Mucosa of rectum (tissue), 2 donors: ENCODE results near the gene ZNF511.

Source experiments
- H3K27ac ChIP-seq, 2 donors: one replicate each; pipeline ENCODE4 v1.7.0; 2013; ENCODE audit warnings: inconsistent platforms in 2 of 2, low read depth in 2 of 2, low read length in 2 of 2
- H3K27me3 ChIP-seq, 2 donors: one replicate each; pipeline ENCODE4 v1.7.0; 2013; ENCODE audit warnings: low read length in 2 of 2; ENCODE audit not compliant: control insufficient read depth in 2 of 2, insufficient read depth in 2 of 2
- H3K36me3 ChIP-seq, 2 donors: one replicate each; pipeline ENCODE4 v1.7.0; 2013; ENCODE audit warnings: low read length in 2 of 2; ENCODE audit not compliant: control insufficient read depth in 2 of 2, insufficient read depth in 2 of 2
- H3K4me1 ChIP-seq, 2 donors: one replicate each; pipeline ENCODE4 v1.7.0; 2013; ENCODE audit warnings: low read length in 2 of 2, mild to moderate bottlenecking in 1 of 2; ENCODE audit not compliant: control insufficient read depth in 2 of 2, insufficient read depth in 2 of 2
- H3K4me3 ChIP-seq, 2 donors: one replicate each; pipeline ENCODE4 v1.7.0; 2013; ENCODE audit warnings: low read length in 2 of 2
- H3K9ac ChIP-seq, 2 donors: one replicate each; pipeline ENCODE4 v1.7.0; 2013; ENCODE audit warnings: low read length in 2 of 2, low read depth in 1 of 2, mild to moderate bottlenecking in 1 of 2
- H3K9me3 ChIP-seq, 2 donors: one replicate each; pipeline ENCODE4 v1.7.0; 2013; ENCODE audit warnings: low read length in 2 of 2; ENCODE audit not compliant: control insufficient read depth in 2 of 2
- donor health status: healthy.
- donor health status: Normal muscosa, but diverticular disease.

Gene ZNF511

DNA sequence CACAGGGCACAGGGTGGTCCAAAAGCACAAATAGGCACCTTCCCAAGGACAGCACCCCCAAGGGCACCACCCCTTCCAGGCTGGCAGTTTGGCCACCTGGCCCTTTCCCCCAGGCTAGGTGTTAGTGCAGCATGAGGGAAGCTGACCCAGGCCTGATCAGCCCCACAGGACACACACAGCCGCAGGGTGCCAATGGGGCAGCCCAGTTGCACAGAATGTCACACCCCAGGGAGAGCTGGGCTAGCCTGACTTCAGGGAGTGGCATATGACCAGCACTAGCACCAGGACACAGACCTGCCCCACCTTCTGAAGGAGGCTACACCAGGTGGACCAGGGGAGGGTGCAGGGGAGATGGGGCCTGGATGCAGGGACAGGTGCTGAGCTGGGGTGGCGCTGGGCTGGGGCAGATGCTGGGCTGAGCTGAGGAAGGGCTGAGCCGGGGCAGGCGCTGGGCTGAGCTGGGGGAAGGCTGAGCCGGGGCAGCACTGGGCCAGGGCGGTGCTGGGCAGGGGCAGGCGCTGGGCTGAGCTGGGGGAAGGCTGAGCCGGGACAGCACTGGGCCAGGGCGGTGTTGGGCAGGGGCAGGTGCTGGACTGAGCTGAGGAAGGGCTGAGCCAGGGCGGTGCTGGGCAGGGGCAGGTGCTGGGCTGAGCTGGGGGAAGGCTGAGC lies 28.2 kb upstream of the ZNF511 start:
- H3K4me3 ChIP-seq = no peak overlapping the region
- H3K9ac ChIP-seq = no peak overlapping the region
- peaks cover 3 to 9% of the 10 kb centered on the region in 2 donors for H3K4me1 ChIP-seq
- H3K27ac ChIP-seq = no peak overlapping the region
- no peaks in the 10 kb centered on the region for H3K9me3 ChIP-seq
- peaks cover 47 to 50% of the 10 kb centered on the region in 2 donors for H3K36me3 ChIP-seq
- H3K27me3 ChIP-seq = peaks cover 0 to 2% of the 10 kb centered on the region in 2 donors

DNA sequence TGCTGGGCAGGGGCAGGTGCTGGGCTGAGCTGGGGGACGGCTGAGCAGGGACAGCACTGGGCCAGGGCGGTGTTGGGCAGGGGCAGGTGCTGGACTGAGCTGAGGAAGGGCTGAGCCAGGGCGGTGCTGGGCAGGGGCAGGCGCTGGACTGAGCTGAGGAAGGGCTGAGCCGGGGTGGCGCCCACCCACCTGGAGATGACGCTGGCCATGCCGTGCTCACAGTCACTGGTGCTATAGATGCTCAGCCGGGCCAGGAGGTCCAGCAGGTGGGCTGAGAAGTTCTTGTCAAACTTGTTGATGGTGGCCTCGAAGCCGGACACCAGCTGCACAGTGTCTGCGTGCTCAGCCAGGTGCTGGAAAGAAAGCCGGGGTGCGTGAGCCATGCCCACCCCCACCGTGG lies 27.6 kb upstream of the ZNF511 start:
- Histone ChIP-seq H3K9me3 (no peaks in the 10 kb centered on the region), H3K4me1 (peaks cover 3 to 9% of the 10 kb centered on the region in 2 donors), H3K27ac (no peak overlapping the region), H3K4me3 (no peak overlapping the region), H3K36me3 (peaks cover 52 to 55% of the 10 kb centered on the region in 2 donors), H3K27me3 (no peaks in the 10 kb centered on the region), H3K9ac (no peak overlapping the region)

DNA sequence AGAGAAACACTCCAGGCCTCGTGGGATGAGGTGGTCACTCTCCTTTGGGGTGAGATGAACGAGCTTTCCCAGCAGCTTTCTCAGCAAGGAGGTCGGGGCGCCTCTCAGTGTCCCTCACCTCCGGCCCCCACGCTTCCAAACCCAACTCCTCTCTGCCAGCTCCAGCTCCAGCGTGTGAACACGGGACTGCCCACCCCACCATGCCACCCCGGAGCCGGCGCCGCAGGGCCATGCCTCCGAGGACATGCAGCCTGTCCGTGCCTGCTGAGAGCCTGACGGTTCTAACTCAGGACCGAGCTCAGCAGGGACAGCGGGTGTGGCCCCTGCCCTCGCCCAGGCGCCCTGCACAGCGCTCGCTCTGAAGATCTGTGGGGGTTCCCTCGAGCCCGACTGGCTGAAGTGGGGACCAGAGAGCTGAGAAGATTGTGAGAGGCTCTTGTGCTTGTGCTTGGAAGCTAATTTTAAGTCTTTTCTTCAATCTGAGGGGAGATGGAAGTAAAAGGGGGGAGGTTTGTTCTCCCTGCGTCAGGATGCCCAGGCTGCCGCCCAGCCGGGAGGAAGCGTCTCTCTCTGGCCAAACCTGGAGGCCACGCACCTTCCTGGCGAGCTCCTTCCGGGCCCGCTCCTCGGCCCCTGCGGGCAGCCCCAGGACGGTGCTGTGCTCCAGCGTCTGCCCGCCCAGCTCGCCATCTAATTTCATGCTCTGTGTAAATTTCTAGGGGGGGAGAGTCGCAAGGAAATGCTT lies 26.9 kb upstream of the ZNF511 start:
- Histone ChIP-seq H3K9ac (no peak overlapping the region), H3K27me3 (no peaks in the 10 kb centered on the region), H3K36me3 (peaks cover 59% of the 10 kb centered on the region in 2 donors), H3K4me1 (peaks cover 3 to 7% of the 10 kb centered on the region in 2 donors), H3K27ac (no peak overlapping the region), H3K9me3 (no peaks in the 10 kb centered on the region), H3K4me3 (no peak overlapping the region)

DNA sequence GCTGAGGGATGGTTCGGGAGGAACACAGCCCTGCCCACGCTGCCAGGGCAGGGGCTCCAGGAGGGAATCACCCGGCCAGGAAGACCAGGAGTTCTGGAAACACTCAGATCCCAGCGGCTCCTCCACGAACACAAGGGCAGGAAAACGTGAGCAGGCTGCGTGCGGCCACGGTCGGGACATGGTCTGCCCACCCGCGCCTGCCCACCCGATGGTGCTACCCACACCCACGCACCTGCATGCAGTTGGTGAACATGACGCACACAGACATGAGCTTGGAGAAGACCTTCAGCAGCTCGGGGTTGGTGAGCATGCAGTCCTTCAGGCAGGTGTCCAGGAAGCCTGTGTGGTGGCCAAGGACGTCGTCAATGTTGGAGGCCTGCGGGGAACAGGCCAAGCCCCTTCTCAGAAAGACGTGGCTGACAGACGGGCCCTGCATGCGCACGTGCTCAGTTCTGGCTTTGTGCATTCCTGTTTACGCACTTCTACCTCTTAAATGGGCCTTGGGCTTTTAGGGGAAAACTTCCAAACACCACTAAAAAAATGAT lies 25.8 kb upstream of the ZNF511 start:
- Histone ChIP-seq H3K9ac (no peak overlapping the region), H3K9me3 (no peaks in the 10 kb centered on the region), H3K36me3 (peaks cover 64 to 67% of the 10 kb centered on the region in 2 donors), H3K4me3 (no peak overlapping the region), H3K27ac (no peak overlapping the region), H3K4me1 (peaks cover 3 to 5% of the 10 kb centered on the region in 2 donors), H3K27me3 (no peaks in the 10 kb centered on the region)

DNA sequence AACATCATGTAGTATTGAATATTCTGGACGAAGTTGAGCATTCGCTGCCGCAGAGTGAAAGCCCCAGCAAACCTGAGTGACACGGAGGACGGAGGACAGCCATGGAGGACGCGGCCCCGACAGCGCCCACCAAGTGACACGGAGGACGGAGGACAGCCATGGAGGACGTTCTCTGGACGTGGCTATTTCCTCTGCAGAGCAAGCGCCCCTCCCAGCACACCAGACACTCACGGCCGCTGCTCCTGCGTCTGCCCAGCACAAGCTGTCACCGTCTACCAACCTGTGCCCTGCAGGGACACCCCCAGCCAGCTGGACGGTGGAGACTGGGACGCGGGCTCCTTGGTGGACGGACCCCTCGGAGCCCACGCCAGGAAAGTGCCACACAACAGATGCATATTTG lies 24.8 kb upstream of the ZNF511 start:
- H3K27me3 ChIP-seq = no peaks in the 10 kb centered on the region
- peaks cover 70 to 72% of the 10 kb centered on the region in 2 donors for H3K36me3 ChIP-seq
- no peak overlapping the region for H3K4me3 ChIP-seq
- no peak overlapping the region for H3K27ac ChIP-seq
- no peaks in the 10 kb centered on the region for H3K9me3 ChIP-seq
- no peaks in the 10 kb centered on the region for H3K4me1 ChIP-seq
- no peak overlapping the region for H3K9ac ChIP-seq

DNA sequence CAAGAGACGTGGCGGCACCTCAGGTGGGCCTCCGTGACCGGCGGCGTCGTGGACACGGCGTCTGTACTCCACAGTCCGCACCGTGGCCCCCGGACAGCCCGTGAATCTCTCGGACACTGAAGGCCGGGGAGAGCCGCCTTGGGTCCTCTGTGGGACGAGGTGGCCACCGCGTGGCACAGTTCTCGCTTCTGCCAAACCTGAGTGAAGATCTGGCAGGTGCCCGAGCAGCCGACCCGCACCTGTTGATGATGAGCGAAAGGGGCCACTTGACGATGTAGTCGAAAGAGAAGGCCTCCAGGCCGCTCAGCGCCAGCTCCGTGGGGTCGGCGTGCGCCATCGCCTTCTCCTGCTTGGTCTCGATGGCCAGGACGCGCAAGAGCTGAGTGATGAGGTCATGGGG lies 23.5 kb upstream of the ZNF511 start:
- peaks cover 71 to 76% of the 10 kb centered on the region in 2 donors for H3K36me3 ChIP-seq
- no peaks in the 10 kb centered on the region for H3K4me1 ChIP-seq

DNA sequence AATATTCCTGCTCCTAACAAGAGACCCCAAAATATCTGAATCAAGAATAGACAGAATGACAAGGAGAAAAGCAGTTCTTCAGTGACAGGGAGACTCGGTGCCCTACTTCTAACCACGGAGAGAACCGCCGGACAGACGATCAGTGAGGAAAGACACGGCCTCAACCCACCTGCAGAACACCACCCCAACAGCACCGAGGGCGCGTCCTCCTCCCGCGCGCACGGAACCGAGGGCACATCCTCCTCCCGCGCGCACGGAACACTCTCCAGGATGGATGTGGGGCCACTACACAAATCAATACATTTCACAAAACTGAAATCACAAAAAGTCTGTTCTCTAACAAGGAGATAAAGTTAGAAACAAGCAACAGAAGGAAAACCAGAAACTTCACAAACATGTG lies 22.3 kb upstream of the ZNF511 start:
- H3K9ac ChIP-seq = no peak overlapping the region
- no peaks in the 10 kb centered on the region for H3K27me3 ChIP-seq
- H3K4me1 ChIP-seq = no peaks in the 10 kb centered on the region
- no peak overlapping the region for H3K4me3 ChIP-seq
- H3K9me3 ChIP-seq = no peaks in the 10 kb centered on the region
- H3K27ac ChIP-seq = no peak overlapping the region
- H3K36me3 ChIP-seq = peaks cover 72 to 78% of the 10 kb centered on the region in 2 donors

More for the DNA sequence above, 23.5 kb upstream of the ZNF511 start:
- H3K9ac ChIP-seq = no peak overlapping the region
- no peak overlapping the region for H3K4me3 ChIP-seq
- H3K27ac ChIP-seq = no peak overlapping the region
- H3K27me3 ChIP-seq = no peaks in the 10 kb centered on the region
- no peaks in the 10 kb centered on the region for H3K9me3 ChIP-seq

DNA sequence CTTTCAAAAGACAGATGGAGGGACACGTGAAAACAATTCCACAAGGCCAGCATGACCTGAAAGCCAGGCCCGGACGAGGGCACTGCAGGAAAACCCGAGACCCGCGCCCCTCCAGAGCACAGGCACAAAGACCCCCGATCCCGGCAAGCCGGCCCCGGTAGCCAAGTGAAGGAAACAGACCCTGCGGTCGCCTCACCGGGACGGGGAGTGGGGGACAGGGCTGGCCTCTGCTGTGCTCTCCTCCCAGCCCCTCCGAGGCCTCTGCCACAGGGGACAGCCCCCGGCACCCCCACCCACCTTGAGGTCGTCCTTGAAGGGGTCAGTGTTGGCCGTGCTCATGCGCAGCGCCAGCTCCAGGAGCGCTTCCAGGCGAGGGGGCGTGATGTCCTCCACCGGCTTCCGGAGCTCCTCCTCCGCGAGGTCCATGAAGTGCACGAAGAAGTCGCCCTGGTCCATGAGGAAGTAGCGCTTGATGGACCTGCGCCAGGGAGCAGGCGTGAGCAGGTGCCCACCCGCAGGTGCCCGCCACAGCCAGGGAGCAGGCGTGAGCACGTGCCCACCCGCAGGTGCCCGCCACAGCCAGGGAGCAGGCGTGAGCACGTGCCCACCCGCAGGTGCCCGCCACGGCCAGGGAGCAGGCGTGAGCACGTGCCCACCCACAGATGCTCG lies 20.7 kb upstream of the ZNF511 start:
- H3K9ac ChIP-seq = no peak overlapping the region
- peaks cover 68 to 69% of the 10 kb centered on the region in 2 donors for H3K36me3 ChIP-seq

DNA sequence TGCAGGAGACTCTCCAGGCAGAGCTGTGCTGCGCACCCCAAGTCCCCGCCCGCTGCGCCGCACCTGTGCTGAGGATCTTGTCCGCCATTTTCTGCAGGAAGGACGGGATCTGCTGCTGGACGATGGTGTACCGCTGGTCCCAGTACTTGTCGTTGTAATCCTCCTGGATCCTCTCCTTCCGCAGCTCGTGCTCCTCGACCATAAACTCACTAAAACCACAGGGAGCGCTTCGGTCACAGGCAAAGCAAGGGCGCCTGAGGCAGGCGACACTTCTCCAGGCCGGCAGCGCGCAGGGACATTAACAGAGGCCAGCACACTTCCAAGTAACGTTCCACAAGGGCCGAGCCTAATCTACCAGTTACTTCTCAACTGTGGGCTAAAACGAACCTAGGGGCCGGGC lies 19.0 kb upstream of the ZNF511 start:
- H3K4me3 ChIP-seq = no peak overlapping the region
- no peaks in the 10 kb centered on the region for H3K4me1 ChIP-seq
- no peaks in the 10 kb centered on the region for H3K27me3 ChIP-seq
- H3K27ac ChIP-seq = no peak overlapping the region
- peaks cover 65 to 66% of the 10 kb centered on the region in 2 donors for H3K36me3 ChIP-seq
- H3K9ac ChIP-seq = no peak overlapping the region
- H3K9me3 ChIP-seq = no peaks in the 10 kb centered on the region

More for the DNA sequence above, 20.7 kb upstream of the ZNF511 start:
- no peaks in the 10 kb centered on the region for H3K4me1 ChIP-seq
- no peaks in the 10 kb centered on the region for H3K27me3 ChIP-seq
- H3K9me3 ChIP-seq = no peaks in the 10 kb centered on the region
- H3K27ac ChIP-seq = no peak overlapping the region
- no peak overlapping the region for H3K4me3 ChIP-seq
